Stimulated activated CD4-positive, alpha-beta T cell treated with anti-CD3 and anti-CD28 coated beads, Interleukin-4, amount 100 ng/mL, for 24 hours (primary cell): ENCODE results near the gene ACIN1.

Experiments used
- DNase-seq: peaks from one replicate; pipeline ENCODE4 v3.0.0-alpha.2; 2020

The ACIN1 gene

DNA sequence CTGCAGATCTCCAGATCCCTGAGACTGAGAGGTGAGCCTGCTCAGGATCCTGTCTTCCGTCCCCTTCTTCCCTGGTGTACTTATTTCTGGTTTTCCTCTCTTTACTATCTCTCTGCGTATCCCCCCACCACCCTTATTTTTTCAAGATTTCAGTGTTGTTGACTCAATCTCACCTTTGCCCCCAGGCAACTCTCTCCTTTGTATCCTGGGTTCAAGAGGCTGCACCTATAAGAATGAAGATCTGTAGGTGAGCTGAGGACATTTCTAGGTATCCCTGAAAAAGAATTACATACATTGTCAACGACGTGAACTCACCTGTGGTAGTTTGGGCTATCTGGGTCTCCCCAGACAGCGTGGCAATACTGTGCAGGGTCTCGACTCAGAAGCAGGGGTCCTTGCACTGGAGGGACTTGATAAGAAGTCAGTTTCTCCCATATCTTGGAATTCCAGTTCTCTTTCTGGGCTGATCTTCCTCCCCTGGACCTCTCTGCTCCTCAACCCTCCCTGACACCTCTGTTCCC, 9.2 kb upstream of the ACIN1 start:
- no peak for DNase-seq

DNA sequence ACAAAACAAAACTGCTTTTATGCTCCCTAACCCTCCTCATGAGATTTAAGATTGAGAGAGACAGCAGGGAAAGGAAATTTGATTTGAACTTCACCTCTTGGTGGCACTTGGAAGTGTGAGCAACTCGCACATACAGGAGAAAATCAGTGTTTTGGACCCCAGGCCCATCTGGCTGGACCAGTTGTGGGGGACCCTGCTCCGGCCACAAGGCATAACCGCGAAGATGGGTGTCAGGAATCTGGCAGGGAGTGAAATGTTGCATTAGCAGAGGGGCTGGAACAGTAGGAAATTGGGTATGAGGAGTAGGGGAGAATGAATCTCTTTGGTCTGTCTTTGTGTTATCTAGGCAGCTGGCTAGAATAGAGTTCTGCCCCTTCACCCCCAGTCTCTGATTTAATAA, 8.6 kb upstream of the ACIN1 start:
- DNase-seq, result no peak

DNA sequence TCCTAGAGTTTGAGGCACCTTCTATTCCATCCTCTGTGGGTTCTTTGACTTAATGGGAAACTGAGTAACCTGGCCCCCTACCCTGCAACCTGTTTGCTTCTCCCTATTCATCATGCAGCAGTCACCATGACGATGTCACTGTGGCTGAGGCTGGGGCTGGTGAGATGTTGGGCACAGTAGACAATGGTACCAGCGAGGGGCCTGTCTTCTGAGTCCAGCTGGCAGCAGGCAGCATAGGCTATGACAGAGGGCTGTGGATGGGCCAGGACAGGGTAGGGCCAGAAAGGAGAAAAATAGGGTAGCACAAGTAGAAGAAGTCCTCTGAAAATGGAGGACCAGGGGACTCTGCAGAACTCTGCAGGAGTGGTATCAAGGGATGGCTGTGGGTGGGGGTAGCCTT, 7.9 kb upstream of the ACIN1 start:
- DNase-seq, result no peak

DNA sequence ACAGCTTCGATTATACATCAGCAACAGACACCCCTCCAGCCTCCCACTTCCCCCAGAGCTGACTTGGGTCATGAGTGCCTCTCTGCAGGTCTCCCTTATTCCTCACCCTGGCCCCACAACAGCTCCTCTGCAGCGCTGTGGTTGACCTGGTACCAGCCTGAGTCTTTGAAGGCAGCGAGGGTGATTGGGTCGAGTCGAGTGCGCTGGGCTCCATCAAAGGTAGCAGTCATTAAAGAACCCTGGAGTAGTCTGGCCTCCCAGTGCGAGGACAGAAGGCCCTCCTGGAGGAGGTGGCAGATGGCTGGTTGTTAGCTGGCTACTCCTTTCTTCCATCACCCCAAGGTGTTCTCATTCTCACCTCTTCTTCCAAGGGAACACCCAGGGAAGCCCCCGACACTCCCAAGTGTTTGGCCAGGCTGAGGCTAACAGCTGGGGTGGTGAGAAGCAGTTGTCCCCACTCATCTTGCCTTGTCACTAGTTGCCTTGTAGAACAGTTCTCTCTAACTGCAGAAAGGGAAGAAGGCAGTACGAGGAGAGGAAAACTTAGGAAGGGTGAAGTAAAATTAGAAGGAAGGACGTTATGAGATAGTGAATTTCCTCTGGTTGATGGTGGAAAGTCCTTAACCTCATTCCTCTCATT, 7.2 kb upstream of the ACIN1 start:
- DNase-seq, result no peak

DNA sequence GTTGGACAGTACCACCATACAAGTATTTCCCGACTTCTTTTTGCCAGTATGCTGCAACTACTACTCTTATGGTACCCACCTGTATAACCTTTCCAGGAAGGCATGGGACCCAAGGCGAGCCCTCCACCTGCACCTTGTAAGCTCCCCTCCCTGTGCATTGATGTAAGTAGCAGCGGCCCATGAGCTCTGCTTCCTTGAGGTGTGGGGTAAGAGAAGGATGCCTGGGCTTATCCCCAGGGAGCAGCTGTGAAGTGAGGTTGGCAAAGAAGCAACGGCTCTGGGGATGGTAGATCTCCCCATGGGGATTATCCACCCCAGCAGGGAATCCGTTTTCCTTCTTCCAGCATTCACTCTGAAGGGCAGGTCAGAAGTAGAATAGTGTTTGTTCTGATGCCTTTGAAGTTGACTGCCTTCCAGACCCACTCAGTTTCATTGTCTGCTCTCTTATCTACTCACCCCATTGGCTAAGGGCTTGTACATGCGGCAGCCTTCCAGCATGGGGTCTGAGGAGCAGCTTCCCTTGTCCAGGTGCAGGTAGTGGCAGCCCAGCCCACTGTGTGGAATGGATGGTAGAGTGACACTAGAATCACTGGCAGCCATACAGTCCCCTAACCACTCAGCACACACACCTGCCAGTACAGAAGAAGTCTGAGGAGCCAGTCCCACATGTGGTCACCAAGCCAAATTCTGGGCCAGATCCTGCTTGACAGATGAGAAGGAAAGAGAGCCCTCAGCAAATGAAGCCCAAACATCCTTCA, 6.5 kb upstream of the ACIN1 start:
- no peak for DNase-seq

DNA sequence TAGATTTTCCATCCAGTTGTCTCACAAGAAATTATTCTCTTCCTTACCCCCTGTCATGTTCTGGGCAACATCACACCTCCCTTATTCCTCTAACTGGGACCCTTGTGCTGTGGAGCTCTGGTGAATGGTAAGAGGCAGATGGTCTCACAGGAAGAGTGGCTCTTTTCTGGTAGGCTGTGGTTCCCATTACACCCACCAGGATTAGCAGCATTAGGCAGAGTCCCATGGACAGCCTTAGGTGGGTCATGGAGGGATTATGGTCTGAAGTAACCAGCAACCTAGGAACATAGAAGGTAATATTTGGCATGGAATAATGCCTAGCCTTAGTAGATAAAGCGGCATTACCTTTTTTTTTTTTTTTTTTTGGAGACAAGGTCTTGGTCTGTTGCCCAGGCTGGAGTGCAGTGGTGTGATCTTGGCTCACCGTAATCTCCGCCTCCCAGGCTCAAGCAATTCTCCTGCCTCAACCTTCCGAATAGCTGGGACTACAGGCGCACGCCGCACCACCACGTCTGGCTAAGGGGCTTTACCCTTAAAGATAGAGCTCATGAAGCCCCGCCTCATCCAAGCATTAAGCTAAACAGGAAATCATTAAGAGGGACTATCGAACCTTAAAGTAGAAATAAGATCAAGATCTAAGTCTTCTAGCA, 4.4 kb upstream of the ACIN1 start:
- DNase-seq, result no peak

DNA sequence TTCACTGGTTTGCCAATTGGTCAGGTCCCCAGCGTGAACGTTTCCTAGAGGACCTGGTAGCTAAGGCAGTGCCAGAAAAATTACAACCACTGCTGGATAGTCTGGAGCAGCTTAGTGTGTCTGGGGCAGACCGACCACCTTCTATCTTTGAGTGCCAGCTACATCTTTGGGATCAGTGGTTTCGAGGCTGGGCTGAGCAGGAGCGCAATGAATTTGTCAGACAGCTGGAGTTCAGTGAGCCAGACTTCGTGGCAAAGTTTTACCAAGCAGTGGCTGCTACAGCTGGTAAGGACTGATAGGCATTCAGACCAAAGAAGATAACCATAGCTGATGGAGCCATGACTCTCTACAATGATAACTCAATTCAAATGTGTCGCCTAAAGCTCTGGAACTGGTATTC, 2.9 kb upstream of the ACIN1 start:
- no peak for DNase-seq

DNA sequence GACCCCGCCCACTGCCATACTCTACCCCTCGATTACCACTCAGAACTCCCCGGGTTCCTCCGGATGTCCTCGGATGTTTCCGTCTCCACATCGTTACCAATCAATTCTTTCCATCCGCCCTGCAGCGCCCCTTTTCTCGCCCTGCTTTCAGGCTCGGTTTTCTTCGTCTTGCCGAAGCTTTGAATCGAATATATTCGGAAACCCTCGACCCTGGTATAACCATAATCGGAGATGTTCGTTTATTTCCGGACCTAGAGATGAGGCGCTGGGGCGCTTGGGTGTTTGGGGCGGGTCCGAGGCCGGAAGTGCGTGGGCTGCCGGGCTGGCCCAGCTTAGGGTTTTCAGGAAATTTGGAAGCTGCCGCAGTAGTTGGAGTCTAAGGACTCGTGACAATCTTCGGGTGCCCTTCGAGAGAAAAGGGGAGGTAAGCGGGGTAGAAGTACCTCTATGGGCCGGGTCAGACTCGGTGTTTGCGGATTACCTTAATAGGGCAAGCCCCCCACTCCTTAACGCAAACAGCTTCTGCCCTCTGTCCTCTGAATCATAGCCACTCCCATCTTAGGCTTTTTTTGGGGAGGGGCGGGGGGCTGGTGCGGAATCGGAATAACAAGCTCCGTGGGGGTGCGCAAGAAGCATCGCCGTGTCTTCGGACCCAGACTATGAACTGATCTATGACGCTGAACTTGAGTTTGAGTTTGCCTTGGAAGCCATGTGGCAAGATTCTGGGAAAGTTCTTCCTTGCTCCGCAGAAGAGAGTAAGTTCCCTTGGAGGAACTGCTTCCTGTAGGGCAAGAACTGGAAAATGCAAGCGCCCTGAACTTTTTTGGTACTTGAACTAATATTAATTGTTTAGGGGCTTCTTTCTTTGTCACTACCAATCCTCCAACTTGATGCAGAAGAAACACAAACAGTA, 516 bp upstream of the ACIN1 start, which contains the start of gene C14orf119:
C14orf119 (plus strand) TSS at position 310 of the 913 bp plus-strand sequence. CDS start 2,154 bp downstream, outside the sequence.
- peak; percentile 100 for DNase-seq

DNA sequence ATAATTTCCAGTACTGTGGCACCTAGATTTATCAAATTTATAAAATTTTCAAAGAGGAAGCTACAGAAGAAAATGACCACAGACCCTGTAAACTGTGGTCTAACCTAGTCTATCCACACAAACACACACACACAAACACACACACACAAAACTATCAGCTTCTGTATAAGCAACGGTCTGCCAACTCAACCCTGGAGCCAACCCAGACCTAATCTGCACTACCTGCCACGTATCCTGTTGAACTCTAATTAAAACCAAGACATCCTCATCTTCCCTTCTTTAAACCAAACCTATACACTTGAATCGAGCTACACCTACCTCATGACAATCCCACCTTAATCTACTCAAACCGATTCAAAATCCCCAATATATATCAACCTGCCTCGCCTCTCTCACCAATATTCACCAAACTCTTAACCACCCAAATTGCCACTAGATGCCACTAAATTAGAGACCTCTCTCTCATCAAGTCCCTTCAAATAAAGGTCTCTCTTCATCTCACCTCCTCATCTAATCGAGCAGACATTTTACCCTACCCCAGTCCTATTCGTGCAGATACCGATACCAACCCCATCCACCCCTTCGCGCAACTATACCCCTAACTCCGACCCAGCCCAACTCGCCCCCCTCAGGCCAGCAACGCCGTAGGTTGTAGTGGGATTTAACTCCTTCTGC, 808 bp downstream of the ACIN1 start:
- no peak for DNase-seq

DNA sequence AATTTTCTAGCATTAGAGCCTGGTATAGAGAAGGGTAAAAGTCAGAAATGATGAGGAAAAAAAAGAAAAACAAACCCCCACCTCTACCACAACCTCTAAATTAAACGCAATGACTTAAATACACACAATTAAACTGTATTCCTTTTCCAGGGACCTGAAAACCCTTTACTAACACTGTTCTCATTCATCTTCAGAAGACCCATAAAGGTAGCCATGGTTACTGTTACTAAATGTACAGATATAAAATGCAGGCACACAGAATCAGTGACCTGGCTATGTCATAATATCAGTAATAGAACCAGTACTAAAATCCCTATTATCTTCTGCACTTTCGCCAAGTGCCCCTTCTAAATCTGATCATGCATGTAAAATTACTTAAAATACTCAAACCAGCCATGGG, 1.4 kb downstream of the ACIN1 start:
- no peak for DNase-seq

DNA sequence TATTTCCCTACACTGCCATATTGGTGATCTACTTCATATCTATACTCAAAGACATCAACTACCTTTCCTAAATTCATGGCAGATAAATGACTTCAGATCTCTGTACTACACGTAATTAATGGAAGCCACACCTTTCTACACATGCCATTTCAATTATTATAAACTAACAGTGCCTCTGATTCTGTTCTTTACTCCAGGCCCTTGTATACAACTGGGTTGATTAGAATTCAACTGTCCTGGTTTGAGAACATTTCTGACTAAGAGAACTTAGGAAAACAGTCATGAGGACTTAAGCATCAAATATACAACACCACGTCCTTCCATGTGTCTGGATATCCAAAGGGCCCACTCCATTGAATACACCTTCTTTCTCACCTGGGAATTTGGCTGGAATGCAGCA, 1.8 kb downstream of the ACIN1 start:
- DNase-seq, result no peak

DNA sequence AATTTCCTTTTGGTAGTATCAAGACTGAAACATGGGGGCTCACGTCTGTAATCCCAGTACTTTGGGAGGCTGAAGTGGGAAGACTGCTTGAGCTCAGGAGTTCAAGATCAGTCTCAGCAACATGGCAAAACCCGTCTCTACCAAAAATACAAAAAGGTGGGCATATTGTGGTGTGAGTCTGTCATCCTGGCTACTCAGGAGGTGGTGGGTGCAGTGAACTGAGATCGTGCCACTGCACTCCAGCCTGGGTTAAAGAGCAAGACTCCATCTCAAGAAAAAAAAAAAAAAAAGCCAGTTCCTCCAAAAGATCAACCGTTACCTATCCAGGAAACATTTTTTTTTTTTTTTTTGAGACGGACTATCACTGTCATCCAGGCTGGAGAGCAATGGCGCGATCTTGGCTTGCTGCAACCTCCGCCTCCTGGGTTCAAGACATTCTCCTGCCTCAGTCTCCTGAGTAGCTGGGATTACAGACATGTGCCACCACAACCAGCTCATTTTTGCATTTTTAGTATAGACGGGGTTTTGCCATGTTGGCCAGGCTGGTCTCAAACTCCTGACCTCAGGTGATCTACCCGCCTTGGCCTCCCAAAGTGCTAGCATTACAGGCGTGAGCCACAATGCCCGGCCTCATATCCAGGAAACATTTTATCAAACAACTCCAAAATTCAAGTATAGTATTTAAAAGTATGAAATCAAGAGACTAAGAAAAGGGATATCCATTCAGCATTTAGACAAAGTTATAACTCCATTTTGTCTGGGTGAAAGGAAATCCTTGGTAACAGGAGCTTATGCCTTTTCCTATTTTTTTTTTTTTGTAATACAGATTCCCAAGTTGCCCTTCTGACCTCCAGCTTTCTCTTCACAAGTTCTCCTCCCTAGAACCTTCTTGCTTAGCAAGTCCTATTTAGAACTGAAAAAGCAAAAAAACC, 3.4 kb downstream of the ACIN1 start:
- DNase-seq, result no peak

DNA sequence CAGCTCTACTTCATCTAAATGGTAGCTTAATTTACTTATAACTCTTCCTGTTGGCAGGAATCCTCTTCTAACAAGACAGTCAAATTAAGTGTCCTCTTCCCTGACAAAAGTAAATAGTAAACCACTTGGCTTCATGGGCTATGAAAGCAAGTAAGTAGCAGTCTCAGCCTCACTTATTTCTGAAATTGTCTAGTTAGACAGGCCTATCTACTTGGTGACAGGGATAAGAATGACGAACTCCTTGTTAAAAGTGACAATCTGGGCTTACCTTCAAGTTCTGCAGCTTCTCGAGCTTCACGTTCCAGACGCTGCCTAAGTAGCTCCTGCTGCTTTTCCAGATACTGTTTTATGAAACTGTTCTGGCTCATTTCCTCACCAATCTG, 4.7 kb downstream of the ACIN1 start:
- DNase-seq, result no peak

DNA sequence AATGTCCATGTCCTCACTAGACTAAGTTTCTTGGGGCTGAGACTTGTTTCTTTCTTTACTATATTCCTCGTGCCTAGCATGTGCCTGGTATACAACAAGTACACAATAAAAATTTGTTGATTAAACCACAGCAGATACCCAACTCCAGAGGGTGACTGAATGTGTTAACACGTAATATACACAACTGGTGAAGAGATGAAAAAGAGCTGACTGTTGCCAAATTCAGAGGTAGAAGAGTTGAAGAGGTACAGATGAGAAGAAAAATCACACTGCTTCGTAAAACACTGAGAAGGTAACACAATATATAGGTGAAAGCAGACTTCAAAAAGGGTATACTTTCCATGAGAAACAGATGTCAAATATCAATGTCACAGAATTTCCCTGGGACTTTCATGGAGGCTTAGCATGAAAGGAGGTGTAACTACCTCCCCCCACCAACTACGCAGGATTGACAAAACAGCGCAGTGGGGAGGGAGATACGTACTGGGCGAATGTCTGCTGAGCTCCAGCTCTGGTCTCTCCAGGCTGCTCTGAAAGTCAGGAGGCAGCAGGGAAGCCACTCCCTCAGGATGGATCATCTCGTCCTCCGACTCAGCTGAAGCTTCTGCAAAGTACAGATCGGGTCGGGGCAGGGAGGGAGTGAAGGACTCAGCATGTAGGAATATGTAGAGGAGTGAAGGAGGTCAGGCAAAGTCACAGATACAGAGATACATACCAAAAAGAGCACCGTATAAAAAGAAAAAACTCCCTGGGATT, 5.3 kb downstream of the ACIN1 start:
- no peak for DNase-seq

DNA sequence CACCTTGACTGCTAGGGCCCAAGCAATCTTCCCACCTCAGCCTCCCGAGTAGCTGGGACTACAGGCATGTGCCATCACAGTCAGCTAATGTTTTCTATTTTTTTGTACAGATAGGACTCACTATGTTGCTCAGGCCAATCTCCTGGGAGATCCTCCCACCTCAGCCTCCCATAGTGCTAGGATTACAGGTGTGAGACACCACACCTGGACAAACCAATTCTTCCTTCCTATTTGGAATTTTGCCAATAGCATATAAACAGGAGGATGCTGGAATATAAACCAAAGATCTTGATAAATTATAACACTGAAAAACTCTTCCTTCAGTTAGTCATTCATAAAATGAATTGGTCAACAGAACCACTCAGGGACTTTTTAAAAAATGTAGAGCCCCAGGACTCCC, 8.4 kb downstream of the ACIN1 start:
- DNase-seq, result no peak

DNA sequence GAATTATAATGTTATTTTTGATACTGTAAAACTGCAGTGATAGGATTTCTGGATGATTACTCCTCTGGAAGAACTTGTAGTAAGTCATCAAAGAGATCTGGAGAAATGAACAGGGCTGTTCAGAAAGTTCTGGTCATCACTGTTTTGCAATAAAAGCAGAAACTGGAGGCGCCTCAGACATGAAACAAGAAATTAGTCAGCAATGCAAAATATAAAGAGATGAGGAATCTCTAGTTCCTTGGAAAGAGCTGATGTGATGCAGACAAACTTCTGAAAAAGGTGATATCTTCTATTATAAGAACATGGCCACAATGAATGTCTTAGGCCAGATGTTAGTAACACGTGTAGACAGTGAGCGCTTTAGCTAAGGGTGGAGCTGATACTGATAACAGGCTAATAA, 9.5 kb downstream of the ACIN1 start:
- DNase-seq, result peak; percentile 23

DNA sequence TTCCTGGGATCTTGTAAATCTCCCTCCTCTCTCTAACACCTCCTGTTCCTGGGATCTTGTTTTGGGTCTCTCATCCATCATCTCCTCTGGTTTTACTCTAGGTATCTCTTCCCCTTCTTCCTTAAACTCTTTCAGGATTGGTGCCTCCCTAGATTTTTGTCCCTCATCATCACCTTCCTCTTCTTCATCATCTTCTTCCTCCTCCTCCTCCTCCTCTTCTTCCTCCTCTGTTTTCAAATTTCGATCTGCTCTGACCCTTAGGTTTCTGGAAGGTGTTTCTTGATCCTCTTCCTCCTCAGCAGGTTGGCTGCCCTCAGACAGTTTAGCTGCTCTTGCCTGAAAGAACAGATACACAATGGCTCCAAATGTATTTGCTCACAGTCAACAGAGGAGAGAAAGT, 14.5 kb downstream of the ACIN1 start:
- no peak for DNase-seq

DNA sequence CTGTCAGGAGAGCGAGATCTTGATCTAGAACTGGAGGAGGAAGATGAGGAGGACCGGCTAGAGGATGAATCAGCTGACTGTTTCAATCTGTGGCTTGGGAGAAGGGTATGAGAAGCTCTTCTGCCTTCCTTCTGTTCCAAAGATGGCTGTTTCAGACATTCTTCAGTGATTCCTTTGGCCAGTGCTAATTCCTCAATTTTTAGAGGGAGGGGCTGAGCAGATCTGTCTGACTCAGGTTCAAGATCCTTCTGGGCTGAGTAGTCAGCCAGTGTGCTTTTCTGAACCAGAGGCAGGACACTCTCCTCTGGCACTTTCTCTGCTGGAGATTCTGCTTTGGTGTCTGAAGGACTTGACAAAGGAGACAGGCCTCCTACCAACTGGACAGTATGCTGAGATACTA, 15.2 kb downstream of the ACIN1 start:
- DNase-seq, result no peak

DNA sequence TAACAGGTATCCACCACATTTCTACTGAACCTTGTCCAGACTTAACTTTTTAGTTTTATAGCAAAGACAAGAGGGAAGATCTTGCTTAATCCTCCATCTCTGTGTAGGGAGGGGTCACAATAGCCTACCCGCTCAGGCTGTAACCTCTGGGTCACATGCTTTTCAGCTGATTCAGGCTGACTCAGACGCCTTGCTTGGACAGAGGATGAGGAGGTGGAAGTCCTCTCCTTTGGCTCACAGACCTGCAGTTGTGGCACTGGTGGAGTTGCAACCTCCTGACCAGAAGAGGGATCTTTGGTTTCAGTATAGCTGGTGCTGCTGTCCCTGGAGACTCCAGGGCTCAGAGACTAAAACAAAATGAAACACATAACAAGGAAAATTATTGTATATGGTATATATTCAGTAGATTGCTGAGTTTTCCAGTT, 16.2 kb downstream of the ACIN1 start:
- DNase-seq, result no peak

DNA sequence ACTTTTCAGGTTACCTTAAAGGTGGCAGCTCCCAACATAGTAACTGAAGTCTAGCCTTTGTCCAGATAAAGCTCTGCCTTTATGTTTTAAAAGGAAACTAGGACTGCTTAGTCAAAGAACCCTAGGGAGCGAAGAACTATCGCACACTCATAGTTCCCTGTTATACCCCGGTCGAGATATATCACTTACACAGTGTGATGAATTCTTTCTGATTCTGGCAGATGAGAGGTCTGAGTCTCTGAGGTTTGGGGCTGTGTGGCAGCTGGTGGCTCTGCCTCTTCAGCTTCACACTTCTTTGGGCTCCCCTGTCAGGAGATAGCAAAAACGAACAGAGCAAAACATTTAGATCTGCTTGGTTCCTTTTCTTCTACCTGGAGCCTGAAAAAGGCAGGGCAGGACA, 17.0 kb downstream of the ACIN1 start:
- DNase-seq, result no peak
